DMS53 treated with DMSO at 0.1 percent for 48 hours (cell line): Measurements from ENCODE around the gene IL23A.
"Not testable (repeated sequence)": the region's sequence is repeated elsewhere in the genome, so short reads cannot be mapped to it uniquely, and the experiment has no call there.

ENCODE experiments used
- DNase-seq: peaks from one replicate; lab custom pipeline; 2025; ENCODE audit not compliant: unreplicated experiment; lab: John Stamatoyannopoulos, UW

The IL23A gene, protein sequence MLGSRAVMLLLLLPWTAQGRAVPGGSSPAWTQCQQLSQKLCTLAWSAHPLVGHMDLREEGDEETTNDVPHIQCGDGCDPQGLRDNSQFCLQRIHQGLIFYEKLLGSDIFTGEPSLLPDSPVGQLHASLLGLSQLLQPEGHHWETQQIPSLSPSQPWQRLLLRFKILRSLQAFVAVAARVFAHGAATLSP

GRCh38 chr12:56338308-56339157 is at the start of gene IL23A:
TSS of gene IL23A (plus strand) at chr12:56338884. CDS start at chr12:56339045, 161 bp downstream.
- DNase-seq: no peak

- DNase-seq: no peak
Measured at GRCh38 chr12:56293795-56294194, 44.9 kb upstream of the IL23A start.

- no peak for DNase-seq
Measured at GRCh38 chr12:56296295-56296694, 42.4 kb upstream of the IL23A start.

- DNase-seq: no peak
Measured at GRCh38 chr12:56297400-56297799, 41.3 kb upstream of the IL23A start.

DNA sequence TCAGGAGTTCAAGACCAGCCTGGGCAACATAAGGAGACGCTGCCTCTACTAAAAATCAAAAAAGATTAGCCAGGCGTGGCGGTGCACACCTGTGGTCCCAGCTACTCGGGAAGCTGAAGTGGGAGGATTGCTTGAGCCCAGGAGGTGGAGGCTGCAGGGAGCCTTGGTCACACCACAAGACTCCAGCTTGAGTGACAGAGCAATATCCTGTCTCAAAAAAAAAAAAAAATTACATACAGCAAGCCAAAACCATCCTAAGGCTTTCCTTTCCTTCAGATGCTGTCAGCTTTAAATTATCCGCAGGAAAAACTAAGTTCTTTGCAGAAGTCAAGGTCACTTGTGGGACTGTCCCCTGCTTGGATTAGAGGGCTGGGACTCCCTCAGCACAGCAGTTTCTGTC is 39.9 kb upstream of the IL23A start:
- DNase-seq: no peak

- no peak for DNase-seq
Measured at GRCh38 chr12:56299308-56299852, 39.3 kb upstream of the IL23A start.

DNA sequence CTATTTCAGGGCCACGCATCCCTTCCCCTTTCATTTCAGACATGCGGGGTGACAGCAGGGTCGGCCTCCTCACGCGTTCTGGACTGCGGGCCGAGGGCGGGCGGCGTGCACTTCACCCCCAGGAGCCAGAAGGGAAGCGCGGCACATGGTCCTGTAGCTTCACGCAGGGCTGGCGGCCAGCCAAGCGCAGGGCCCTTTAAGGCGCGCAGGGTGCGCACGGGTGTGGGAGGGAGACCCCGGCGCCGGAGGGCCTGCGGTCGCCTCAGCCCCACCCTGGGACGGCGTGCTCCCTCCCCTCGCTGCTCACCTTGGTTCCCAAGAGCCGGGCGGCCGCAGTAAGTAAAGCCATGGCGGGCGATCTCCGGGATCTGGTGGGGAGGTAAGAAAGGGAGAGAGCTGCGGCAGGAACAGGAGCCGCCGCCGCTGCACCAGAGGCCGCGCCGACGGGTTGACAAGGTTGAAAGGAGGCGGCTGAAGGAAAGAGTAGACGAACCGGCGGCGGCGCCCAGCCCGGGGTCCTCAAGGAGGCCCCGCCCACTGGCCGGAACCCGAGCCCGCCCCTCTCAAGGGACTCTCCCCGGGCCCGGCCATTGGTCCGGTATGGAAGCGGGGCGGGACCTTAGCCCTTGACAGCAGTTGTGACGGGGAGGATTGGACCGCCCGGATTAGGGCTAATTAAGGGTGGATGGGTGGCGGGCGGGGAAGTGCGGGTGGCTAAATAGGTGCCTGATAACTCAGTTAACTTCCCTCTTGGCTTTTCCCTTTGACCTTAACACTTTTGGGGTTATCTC is 38.6 kb upstream of the IL23A start, which contains the start of gene CS:
Gene CS (minus strand): TSS at position 478 of the 791 bp plus-strand sequence. CDS start 129 bp downstream, at position 349.
- peak; percentile 98 for DNase-seq

DNA sequence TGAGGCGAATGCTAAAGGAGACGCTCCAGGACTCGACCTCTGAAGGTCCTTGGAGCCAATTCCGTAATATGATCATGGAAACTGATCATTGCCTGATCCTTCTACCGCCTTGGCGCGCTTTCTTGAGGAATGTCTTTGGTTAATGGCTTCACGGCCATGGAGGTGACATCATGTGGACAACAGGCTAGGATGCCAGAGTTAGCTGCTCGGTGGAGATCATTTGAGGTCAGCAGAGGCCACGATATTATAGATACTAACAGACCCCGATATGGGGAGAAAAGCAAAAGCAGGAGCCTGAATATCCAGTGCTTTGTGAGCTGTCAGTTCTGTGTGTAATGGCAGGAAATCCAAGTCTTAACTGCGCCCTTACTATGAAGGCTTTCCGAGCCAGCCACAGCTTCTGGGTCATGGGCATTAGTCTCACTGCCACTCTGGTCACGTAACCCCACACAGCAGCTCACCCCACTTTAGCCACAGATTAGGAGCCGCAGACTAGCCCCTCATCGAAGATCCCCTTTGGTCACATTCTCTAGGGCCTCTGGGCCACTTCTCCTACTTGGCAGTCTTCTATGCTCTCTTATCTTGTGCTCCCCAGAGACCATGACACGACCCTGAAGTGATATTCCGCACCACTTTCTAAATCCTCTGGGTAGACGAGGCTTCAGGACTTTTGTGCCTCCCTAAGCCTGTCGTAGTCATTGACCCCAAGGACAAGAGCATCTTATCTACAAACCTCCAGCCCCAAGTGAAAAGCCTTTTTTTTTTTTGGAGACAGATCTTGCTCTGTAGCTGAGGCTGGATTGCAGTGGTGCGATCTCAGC is 37.8 kb upstream of the IL23A start:
- DNase-seq: peak; percentile 77

DNA sequence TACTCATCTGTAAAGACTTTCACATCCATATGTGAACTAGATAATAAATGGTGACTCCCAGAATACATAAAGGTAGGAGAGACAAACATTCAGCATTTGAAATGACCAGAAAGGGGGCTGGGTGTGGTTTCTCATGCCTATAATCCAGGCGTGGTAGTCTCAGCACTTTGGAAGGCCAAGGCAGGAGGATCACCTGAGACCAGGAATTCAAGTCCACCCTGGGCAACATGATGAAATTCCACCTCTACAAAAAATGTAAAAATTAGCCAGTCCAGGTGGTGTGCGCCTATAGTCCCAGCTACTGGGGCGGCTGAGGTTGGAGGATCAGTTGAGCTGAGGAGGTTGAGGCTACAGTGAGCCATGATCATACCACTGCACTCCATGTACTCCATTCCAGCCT is 34.4 kb upstream of the IL23A start:
- DNase-seq: no peak

DNA sequence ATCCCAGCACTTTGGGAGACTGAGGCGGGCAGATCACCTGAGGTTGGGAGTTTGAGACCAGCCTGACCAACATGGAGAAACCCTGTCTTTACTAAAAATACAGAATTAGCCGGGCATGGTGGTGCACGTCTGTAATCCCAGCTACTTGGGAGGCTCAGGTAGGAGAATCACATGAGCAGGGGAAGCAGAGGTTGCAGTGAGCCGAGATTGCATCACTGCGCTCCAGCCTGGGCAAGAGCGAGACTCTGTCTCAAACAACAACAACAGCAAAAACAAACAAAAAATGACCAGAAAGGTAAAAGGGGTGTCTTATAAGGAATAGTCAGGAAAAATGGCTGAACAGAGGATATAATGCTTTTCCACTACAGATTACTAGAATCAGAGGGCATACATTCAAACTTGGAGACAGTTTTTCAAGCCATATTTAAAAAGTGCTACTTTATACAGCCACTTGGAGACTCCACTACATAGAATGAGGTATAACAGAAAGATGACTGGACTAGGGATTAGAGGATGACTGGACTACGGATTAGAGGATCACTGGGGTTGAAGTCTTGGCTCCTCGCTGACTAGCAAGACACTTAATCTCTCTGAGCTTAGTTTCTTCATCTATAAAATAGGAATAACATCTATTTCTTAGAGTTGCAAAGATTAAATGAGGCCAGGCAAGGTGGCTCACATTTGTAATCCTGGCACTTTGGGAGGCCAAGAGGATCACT is 33.7 kb upstream of the IL23A start:
- DNase-seq: no peak

DNA sequence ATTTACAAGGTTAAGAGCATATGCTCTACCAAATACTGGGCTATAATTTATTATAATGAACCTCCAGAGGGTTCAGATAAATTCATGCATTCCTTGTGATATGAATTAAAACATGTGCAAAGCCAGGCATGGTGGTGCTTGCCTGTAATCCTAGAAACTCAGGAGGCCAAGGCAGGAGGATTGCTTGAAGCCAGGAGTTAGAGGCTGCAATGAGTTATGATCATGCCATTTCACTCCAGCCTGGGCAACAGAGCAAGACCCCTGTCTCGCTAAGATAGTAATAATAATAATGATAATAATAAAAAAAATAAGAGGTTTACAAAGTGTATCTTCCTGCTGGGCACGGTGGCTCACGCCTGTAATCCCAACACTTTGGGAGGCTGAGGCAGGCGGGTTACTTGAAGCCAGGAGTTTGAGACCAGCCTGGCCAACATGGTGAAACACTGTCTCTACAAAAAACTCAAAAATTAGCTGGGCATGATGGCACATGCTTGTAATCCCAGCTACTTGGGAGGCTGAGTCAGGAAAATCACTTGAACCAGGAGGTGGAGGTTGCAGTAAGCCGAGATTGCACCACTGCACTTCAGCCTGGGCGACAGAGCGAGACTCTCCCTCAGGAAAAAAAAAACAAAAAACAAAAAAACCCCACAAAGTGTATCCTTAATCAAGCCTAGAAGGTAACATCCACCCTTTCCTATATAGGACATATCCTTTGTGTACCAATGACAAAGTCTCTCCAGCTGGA is 31.3 kb upstream of the IL23A start:
- no peak for DNase-seq

DNA sequence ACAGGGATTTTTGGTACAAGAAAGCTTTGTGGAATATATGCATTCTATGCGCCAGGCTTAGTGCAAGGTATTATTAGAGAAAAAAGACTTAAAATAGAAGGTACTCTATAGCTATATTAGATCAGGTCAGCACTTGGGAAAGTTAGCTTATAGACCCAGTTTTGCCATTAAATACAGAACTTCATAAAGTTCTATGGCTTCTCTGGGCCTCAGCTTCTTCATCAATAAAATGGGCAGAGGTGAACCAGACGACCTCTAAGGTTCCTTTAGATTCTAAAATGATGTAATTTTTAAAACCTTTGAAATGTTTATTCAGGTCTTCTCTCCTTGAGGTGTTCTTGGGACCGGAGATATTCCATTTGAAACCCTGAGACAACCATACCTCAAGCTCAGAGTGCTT is 30.0 kb upstream of the IL23A start:
- no peak for DNase-seq

DNA sequence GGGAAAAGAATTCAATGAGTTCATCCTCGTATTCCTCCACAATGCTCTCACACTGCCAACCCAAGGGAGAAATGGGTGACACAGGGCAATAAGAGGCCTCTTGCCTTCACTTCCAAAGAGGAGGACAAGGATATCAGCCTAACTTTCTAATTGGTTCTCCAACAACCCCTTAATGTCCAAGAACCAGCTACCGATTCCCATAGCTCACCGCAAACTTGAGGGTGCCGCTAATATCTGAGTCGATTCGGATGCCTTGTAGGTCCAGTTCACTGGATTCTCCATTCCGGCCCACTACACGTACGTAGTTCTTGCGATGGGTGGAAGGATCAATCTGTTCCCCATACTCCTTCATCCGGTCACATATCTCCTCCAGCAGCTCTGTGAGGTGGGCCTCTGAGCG is 27.7 kb upstream of the IL23A start:
- no peak for DNase-seq

- DNase-seq: no peak
Measured at GRCh38 chr12:56315249-56315621, 23.4 kb upstream of the IL23A start.

GRCh38 chr12:56315622-56316473 is 22.8 kb upstream of the IL23A start, which contains the start of gene CNPY2:
TSS of gene CNPY2 (minus strand) at chr12:56315988. CDS start at chr12:56315217, 771 bp downstream.
- peak; percentile 96 for DNase-seq

- no peak for DNase-seq
Measured at GRCh38 chr12:56317675-56318074, 21.0 kb upstream of the IL23A start.

GRCh38 chr12:56321027-56321426 is 17.7 kb upstream of the IL23A start:
- no peak for DNase-seq

DNA sequence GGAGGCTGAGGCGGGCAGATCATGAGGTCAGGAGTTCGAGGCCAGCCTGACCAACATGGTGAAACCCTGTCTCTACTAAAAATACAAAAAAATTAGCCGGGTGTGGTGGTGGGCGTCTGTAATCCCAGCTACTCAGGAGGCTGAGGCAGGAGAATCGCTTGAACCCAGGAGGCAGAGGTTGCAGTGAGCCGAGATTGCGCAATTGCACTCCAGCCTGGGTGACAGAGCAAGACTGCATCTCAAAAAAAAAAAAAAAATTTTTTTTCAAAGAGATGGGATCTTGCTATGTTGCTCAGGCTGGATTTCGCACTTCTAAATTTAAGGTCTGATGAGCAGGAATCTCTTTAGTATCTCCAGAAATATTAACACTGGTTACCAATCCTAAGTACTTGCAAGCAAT is 17.1 kb upstream of the IL23A start:
- not testable (repeated sequence) for DNase-seq
